NCI-H526 treated with DMSO at 0.1 percent for 48 hours (cell line): ENCODE measurements around the gene AHNAK.
"Not testable (repeated sequence)": the region's sequence is repeated elsewhere in the genome, so short reads cannot be mapped to it uniquely, and the experiment has no call there.

Experiments
- DNase-seq: peaks from one replicate; lab custom pipeline; 2025; lab: John Stamatoyannopoulos, UW

Gene AHNAK

DNA sequence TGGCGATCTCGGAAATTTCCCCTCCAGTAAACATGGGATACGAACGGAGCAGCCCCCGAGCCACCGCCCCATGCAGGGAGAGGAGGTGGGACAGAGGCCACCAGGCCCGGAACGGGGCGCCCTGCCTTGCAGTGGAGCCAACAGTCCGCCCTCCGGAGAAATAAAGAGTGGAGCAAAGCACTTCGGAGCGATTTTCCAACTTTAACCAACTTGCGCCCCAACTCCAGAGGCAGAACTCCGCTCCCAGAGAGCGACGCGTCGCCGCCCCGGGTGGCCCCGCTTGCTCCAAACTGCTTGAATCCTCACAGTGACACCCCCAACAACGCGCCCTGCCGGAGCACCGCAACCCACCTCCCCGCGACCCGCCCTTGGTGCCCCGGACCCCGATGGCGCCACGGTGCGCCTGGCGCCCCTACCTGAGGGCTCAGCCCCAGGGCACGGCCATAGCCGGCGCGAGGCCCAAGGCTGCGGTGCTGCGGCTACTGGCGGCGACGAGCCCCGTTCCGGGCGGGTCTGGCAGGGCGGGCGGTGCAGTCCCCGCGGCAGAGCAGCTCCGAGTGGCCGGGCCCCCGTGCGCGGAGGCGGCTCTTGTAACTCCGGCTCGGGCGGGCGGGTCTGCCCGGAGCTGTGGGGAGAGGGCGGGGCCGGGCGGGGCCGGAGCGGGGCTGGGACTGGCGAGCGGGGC is at the start of gene AHNAK:
Gene AHNAK, minus strand, starts transcription at position 563 of the 685 bp plus-strand sequence. CDS start 10,708 bp downstream, outside the sequence.
- DNase-seq = peak; percentile 71

DNA sequence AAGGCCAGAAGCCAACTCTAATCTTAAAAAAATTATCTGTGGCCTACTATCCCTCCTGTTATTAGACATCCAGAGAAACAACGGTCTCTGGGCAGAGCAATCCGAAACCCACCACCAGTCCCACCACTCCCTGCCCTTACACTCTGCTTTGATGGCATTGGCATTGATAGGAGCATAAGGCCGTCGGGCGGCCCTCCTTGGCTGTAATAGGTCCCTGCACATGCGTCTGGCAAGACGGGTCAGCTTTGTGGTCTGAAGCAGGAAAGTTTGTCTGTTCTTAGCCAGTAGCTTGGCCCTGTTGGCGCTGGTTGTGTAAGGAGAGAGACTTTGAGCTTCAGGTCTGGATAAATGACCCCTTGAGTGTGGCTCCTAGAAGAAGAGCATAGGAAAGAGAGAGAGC is 48.5 kb upstream of the AHNAK start:
- no peak for DNase-seq

GRCh38 chr11:62593434-62594044 is 46.9 kb upstream of the AHNAK start:
- peak; percentile 59 for DNase-seq

- DNase-seq = no peak
Observed at GRCh38 chr11:62592989-62593421, 46.4 kb upstream of the AHNAK start.

DNA sequence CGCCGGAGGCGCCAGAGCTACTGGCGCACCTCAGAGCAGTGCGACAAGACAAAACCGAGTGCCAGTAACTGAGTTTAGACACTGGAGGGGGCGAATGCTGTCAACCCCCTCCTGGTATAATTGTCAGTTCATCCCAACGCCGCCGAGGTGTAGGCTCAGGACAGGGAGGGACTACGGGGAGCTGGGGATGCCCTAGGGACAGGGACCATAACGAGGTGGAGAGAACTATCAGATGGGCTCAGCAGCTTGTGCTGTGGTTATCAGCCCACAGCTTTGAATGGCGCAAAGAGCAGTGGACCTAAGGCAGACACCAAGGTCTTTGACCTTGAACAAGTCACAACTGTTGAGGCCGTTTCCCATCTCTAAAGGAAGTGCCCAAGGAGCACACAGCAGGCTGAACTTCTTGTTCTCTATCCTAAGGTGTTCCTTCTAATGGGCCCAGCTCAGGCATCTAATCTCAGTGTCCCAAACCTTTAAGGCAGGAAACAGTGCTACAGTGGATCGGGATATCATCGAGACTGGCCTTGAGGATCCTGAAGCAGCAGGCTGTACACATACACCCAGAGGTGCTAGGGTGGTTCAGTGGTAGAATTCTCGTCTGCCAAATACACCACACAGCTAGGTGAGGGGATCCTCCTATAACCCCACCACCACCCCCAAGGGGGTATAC is 45.7 kb upstream of the AHNAK start:
- DNase-seq = peak; percentile 71

- peak; percentile 100 for DNase-seq
Observed at GRCh38 chr11:62591448-62592145, 45.0 kb upstream of the AHNAK start, which contains the start of gene TUT1. Gene TUT1, minus strand, starts transcription at chr11:62591523. Its CDS starts 38 bp downstream, at chr11:62591485.

DNA sequence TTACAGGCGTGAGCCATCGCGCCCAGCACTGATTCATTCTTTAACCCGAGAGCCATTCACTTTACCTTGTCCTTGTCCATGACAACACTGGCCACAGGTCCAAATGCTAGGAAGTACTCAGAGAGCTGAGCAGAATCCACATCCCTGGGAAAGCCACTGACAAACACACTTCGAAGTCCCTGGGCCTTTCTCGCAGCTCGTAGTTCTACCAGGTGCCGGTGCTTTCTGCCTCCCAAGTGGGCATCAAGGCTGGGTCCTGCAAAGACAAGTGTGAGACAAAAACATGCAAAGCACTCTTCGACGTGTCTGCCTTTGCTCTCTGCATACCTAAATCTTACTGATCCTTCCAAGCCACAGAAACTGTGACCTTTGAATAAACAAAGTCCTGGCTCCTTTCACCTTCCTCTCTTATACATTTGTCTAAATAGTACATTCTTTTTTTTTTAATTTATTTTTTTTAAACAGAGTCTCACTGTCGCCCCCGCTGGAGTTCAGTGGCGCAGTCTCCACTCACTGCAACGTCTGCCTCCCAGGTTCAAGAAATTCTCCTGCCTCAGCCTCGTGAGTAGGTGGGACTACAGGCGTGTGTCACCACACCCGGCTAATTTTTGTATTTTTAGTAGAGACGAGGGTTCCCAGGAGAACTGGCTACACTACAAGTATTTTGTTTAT is 42.5 kb upstream of the AHNAK start:
- no peak for DNase-seq

DNA sequence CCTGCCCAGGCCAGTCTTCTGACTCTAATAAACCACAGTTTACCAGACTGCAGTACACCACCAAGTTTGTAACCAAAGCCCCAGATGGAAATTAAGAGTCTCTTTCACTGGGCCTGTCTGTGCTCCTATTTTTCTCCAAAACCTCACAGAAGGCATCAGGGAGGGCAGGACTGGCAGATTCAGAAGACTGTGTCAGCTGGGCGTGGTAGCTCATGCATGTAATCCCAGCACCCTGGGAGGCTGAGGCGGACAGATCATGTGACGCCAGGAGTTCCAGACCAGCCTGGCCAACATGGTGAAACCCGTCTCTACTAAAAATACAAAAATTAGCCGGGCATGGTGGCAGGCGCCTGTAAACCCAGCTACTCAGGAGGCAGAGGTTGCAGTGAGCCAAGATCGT is 38.8 kb upstream of the AHNAK start:
- not testable (repeated sequence) for DNase-seq

- DNase-seq = not testable (repeated sequence)
Observed at GRCh38 chr11:62581735-62582134, 35.1 kb upstream of the AHNAK start.

DNA sequence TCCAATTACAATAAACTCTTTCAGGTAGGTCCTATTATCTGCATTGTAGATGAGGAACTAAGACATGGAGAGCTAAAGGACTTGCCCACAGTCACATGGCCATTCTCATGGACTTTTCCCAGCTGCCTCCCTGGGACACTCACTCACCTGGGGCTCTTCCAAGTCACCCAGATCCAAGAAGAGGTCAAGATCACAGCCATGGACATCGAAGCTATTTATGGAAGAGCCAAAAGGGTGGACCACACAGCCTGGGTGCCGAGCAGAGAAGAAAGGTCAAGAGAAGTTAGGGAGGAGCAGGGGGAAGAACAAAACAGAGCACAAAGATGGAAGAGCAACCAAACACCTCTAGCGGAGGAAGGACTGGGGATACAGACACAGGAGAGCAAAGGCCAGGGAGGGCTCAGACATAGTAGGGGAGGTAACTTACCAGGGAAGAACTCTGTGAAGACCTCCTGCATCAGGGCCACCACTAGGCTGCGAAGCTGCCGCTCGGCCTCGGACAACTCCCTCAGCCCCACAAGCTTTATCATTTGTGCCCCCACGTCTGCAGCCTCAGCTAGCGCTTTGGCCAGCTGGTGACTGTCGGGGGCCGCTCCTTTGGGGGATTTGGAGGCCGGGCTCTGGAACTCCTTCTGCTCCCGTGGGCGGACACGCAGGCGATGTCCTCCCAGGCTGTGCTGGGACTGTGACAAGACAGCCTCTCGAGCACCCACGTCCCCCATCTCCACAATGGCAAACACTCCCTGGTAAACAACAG is 34.5 kb upstream of the AHNAK start:
- DNase-seq = no peak

GRCh38 chr11:62579252-62579651 is 32.6 kb upstream of the AHNAK start:
- no peak for DNase-seq

- no peak for DNase-seq
Observed at GRCh38 chr11:62578541-62578940, 31.9 kb upstream of the AHNAK start.

DNA sequence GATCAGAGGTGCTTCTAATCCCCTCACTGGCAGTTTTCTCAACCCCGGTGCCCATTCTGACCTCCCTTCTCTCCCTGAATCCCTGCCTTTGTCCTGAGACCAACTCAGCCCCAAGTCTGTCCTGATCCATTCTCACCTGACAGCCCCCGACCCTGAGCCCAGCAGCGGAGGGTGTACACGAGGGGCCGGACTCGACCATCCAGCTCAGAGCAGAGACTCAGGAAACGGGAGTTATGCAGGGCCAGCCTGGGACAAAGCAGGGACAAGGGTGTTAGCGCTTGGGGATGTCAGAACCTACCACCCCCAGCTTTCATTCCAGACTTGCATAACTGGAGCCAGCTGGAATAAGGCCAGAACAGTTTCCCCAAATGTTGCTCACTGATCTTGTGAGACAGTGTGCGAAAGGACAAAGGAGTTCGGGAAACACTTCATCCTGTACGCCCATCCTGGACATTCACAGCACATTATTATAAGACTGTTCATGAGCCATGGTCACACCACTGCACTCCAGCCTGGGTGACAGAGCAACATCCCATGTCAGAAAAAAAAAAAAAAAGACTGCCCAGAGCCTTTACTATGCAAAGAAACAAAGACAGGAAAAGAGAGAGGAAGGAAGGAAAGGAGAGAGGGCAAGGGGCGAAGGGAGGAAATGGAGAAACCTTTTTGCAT is 30.6 kb upstream of the AHNAK start:
- no peak for DNase-seq

GRCh38 chr11:62575837-62576236 is 29.2 kb upstream of the AHNAK start:
- DNase-seq = no peak

- no peak for DNase-seq
Observed at GRCh38 chr11:62575156-62575555, 28.6 kb upstream of the AHNAK start.

- DNase-seq = peak; percentile 32
Observed at GRCh38 chr11:62574363-62575071, 27.9 kb upstream of the AHNAK start.

- peak; percentile 99 for DNase-seq
Observed at GRCh38 chr11:62573592-62574362, 27.2 kb upstream of the AHNAK start, which contains the start of gene EEF1G. Gene EEF1G, minus strand, starts transcription at chr11:62573891. Its CDS starts 49 bp downstream, at chr11:62573842.

DNA sequence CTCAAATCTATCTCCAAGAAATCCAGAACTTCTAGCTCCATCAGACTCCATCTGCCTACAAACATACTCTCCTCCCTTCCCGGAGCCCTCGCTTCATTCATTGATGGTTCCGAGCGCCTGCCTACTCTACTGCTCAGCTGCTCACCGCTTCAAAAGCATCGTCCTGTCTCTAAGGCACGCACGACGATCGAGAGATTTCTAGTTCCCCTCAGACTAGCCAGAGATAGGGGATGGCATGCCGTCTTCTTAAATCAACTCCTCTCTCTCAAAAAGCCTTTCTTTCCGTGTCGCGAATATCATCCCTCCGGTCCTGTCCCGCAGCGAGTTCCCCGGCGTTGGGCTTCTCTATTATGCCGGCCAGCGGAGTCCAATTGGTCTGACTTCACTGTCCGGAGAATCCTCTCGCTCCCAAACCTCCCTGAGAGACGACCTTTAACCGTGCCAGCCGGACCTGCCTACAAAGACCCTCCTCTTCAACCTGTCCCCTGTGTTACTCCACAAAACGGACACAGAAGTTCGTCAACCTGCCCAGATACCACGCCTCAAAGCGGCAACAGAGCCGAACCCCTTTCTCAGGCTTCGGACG is 26.5 kb upstream of the AHNAK start:
- DNase-seq = no peak

GRCh38 chr11:62572431-62572830 is 25.8 kb upstream of the AHNAK start:
- no peak for DNase-seq
